Measurements from ENCODE around the gene MAGI1. TPM values are rescaled to one million over a fixed set of nuclear protein-coding genes. Genes with fewer than 3 reads are reported as not detected.
"Not testable (repeated sequence)": the region's sequence is repeated elsewhere in the genome, so short reads cannot be mapped to it uniquely, and the experiment has no call there.

Gene MAGI1
- total RNA-seq, 4 donors from 2014 or later: 7.6 to 42.9 (median 37.0) TPM

DNA sequence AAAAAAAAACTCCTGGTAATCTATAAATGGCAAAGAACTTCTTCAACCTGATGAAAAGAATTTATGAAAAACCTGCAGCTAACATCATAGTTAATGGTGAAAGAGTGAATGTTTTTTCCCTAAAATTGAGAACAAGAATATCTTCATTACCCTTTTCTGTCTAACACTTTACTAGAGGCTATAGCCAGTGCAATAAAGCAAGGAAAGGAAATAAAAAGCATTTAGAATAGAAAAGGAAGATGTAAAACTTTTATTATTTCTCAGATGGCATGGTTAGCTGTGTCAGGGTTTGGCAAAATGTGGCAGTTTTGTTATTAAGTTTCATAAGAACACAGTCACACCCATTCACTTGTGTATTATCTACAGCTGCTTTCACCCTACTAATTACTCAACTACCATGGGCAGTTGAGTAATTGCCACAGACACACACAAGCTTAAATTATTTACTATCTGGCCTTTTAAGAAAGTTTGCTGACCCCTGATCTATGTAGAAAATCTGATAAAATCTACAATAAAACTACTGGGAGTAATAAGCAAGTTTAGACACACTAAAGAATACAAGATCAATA lies 465.1 kb downstream of the MAGI1 start:
- intact Hi-C loops (cut with DNase I; ENCODE audit: low total_unique reads): no loop called here
- no peaks in the 10 kb centered on the region for H3K36me3 ChIP-seq
- H3K27ac ChIP-seq: no peak overlapping the region
- no peak overlapping the region for H3K4me3 ChIP-seq
- no peaks in the 10 kb centered on the region for H3K27me3 ChIP-seq
- no peaks in the 10 kb centered on the region for H3K4me1 ChIP-seq
- TF ChIP-seq, protein P1, sequence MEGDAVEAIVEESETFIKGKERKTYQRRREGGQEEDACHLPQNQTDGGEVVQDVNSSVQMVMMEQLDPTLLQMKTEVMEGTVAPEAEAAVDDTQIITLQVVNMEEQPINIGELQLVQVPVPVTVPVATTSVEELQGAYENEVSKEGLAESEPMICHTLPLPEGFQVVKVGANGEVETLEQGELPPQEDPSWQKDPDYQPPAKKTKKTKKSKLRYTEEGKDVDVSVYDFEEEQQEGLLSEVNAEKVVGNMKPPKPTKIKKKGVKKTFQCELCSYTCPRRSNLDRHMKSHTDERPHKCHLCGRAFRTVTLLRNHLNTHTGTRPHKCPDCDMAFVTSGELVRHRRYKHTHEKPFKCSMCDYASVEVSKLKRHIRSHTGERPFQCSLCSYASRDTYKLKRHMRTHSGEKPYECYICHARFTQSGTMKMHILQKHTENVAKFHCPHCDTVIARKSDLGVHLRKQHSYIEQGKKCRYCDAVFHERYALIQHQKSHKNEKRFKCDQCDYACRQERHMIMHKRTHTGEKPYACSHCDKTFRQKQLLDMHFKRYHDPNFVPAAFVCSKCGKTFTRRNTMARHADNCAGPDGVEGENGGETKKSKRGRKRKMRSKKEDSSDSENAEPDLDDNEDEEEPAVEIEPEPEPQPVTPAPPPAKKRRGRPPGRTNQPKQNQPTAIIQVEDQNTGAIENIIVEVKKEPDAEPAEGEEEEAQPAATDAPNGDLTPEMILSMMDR (IDR thresholded peaks at IDR 0.05): no peak
- TF ChIP-seq POLR2A (IDR thresholded peaks at IDR 0.05): no peak
- DNase-seq: no peak
- no peaks in the 10 kb centered on the region for H3K9me3 ChIP-seq

DNA sequence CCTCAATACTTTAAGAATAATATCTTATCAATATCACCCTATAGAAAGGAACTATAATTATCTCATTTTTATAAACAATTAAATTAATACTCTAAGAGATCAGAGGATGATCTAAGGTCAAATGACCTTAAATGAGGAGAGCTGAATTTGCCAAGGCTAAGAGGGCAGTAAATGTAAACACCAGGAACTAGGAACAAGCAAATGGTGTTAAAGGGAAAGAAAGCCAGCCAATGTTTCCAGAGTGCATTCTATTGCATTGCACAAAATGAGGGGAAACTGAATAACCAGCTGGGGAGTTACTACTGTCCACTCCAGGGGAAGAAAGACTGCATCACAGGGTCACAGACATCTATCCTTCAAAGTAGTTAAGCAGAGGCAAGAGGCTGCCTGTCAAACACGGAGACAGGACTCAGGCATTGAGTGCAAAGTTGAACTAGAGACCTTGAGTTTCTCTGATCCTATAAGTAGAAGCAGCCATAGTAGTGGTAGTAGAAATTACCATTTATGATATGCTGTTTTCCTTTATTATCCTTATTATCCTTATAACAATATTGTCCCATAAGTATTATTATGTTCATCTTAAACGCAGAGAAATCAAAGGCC lies 466.4 kb downstream of the MAGI1 start:
- H3K4me3 ChIP-seq: no peak overlapping the region
- no peaks in the 10 kb centered on the region for H3K9me3 ChIP-seq
- no peaks in the 10 kb centered on the region for H3K27me3 ChIP-seq
- no peaks in the 10 kb centered on the region for H3K36me3 ChIP-seq
- intact Hi-C loops (cut with DNase I; ENCODE audit: low total_unique reads): no loop called here
- H3K4me1 ChIP-seq: no peaks in the 10 kb centered on the region
- no peak for DNase-seq
- TF ChIP-seq, protein P1 (IDR thresholded peaks at IDR 0.05): no peak
- no peak for TF ChIP-seq POLR2A (IDR thresholded peaks at IDR 0.05)
- H3K27ac ChIP-seq: no peak overlapping the region

DNA sequence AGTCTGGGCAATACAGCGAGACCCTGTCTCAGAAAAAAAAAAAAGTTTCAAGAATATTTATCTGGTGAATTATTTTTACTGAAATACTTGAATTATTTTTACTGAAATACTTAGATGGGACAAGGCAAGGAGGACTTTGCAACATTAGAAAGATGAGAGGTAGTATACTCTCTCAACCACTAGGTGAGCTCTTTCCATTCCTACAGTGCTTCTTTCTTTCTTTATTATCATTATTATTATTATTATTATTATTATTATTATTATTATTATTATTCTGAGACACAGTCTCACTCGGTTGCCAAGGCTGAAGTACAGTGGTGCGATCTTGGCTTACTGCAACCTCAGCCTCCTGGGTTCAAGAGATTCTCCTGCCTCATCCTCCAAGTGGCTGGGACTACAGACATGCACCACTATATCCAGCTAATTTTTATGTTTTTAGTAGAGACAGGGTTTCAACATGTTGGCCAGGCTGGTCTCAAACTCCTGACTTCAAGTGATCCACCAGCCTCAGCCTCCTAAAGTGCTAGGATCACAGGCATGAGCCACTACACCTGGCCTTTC lies 468.8 kb downstream of the MAGI1 start:
- Histone ChIP-seq H3K27me3 (no peaks in the 10 kb centered on the region), H3K27ac (no peak overlapping the region), H3K4me3 (no peak overlapping the region), H3K9me3 (no peaks in the 10 kb centered on the region), H3K4me1 (no peaks in the 10 kb centered on the region), H3K36me3 (no peaks in the 10 kb centered on the region)
- intact Hi-C loops (cut with DNase I; ENCODE audit: low total_unique reads): no loop called here
- TF ChIP-seq, protein P1 (IDR thresholded peaks at IDR 0.05): no peak
- no peak for TF ChIP-seq POLR2A (IDR thresholded peaks at IDR 0.05)
- DNase-seq: no peak

DNA sequence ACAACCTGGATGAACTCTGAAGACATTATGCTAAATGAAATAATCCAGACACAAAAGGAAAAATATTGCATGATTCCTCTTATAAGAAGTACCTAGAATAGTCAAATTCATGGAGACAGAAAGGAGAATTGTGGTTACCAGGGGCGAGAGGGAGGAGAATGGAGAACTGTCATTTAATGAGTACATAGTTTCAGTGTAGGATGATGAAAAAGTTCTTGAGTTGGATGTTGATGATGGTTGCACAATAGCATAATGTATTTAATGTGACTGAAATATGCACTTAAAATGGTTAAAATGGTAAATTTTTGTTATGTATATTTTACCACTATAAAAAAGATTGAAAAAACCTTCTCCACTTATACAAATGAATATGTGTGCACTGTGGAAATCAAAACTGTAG lies 469.6 kb downstream of the MAGI1 start:
- no peak overlapping the region for H3K27ac ChIP-seq
- TF ChIP-seq, protein P1 (IDR thresholded peaks at IDR 0.05): no peak
- no peak for TF ChIP-seq POLR2A (IDR thresholded peaks at IDR 0.05)
- H3K4me3 ChIP-seq: no peak overlapping the region
- no peak for DNase-seq
- H3K9me3 ChIP-seq: no peaks in the 10 kb centered on the region
- H3K27me3 ChIP-seq: no peaks in the 10 kb centered on the region
- intact Hi-C loops (cut with DNase I; ENCODE audit: low total_unique reads): no loop called here
- H3K4me1 ChIP-seq: no peaks in the 10 kb centered on the region
- no peaks in the 10 kb centered on the region for H3K36me3 ChIP-seq

DNA sequence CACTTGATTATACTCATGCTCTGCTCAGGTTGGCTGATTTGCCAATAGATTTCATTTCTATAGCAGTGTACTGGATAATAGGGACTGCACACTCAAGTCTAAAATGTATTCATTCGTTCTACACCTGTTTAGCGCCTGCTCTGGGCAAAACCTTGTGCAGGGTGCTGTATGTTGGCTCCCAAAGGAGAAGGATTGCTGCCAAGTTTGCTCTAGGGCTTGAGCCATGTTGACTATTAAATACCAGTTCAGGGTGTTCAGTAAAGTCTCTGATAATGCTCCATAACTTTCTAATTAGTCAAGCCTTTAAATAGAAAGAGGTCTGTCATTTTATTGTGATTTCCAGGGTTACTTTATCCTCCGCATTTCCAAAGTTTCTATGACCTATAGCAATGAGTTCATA lies 470.2 kb downstream of the MAGI1 start:
- intact Hi-C loops (cut with DNase I; ENCODE audit: low total_unique reads): no loop called here
- Histone ChIP-seq H3K9me3 (no peaks in the 10 kb centered on the region), H3K4me3 (no peak overlapping the region), H3K27ac (no peak overlapping the region), H3K36me3 (no peaks in the 10 kb centered on the region), H3K4me1 (no peaks in the 10 kb centered on the region), H3K27me3 (no peaks in the 10 kb centered on the region)
- no peak for DNase-seq
- TF ChIP-seq POLR2A (IDR thresholded peaks at IDR 0.05): no peak
- TF ChIP-seq, protein P1 (IDR thresholded peaks at IDR 0.05): no peak

DNA sequence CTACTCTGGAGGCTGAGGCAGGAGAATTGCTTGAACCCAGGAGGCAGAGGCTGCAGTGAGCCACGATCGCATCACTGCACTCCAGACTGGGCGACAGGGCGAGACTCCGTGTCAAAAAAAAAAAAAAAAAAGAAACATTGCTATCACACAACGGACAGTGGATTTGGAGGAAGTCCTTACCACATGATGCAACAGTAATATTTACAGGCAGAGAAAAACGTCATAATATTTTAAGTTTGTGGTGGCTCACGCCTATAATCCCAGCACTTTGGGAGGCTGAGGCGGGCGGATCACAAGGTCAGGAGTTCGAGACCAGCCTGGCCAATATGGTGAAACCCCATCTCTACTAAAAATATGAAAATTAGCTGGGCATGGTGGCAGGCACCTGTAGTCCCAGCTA lies 473.0 kb downstream of the MAGI1 start:
- not testable (repeated sequence) for H3K36me3 ChIP-seq, DNase-seq, H3K9me3 ChIP-seq

More for the DNA sequence above, 473.0 kb downstream of the MAGI1 start:
- H3K27ac ChIP-seq; intact Hi-C loops (cut with DNase I; ENCODE audit: low total_unique reads); H3K27me3 ChIP-seq; H3K4me1 ChIP-seq; H3K4me3 ChIP-seq: not testable (repeated sequence)

Measured in uterus (tissue), 4 donors.